Smooth muscle cell (in vitro differentiated cells): ENCODE results near the gene HEBP1. TPM values are rescaled to one million over a fixed set of nuclear protein-coding genes. Genes with fewer than 3 reads are reported as not detected.

Experiments
- DNase-seq: peaks from one replicate; lab custom pipeline; 2025; ENCODE audit not compliant: unreplicated experiment; lab: John Stamatoyannopoulos, UW
- H2AFZ ChIP-seq: fragments of 200-600 bp; sonication (generic); 2 replicates; pipeline ENCODE4 v1.6.0; 2016; ENCODE audit warnings: antibody characterized with exemption, low read depth, mild to moderate bottlenecking
- H3F3A ChIP-seq: fragments of 200-600 bp; sonication (generic); 2 replicates; pipeline ENCODE4 v1.6.0; 2017; ENCODE audit warnings: antibody characterized with exemption, low read depth
- H3K27ac ChIP-seq: fragments of 200-600 bp; sonication (generic); 2 replicates; pipeline ENCODE4 v1.5.1; 2016; ENCODE audit warnings: low read depth, mild to moderate bottlenecking
- H3K27me3 ChIP-seq: fragments of 200-600 bp; sonication (generic); 2 replicates; pipeline ENCODE4 v1.6.1; 2016; ENCODE audit warnings: low read depth, mild to moderate bottlenecking
- H3K36me3 ChIP-seq: fragments of 200-600 bp; sonication (generic); 2 replicates; pipeline ENCODE4 v1.5.1; 2016; ENCODE audit warnings: low read depth
- H3K4me1 ChIP-seq: fragments of 200-600 bp; sonication (generic); 2 replicates; pipeline ENCODE4 v1.5.1; 2016; ENCODE audit warnings: low read depth
- H3K4me2 ChIP-seq: fragments of 200-600 bp; sonication (generic); 2 replicates; pipeline ENCODE4 v1.6.0; 2016; ENCODE audit warnings: mild to moderate bottlenecking
- H3K4me3 ChIP-seq: fragments of 200-600 bp; sonication (generic); 2 replicates; pipeline ENCODE4 v1.5.1; 2016; ENCODE audit warnings: mild to moderate bottlenecking
- H3K79me2 ChIP-seq: fragments of 200-600 bp; sonication (generic); 2 replicates; pipeline ENCODE4 v1.6.0; 2016; ENCODE audit warnings: low read depth, mild to moderate bottlenecking
- H3K9ac ChIP-seq: fragments of 200-600 bp; sonication (generic); 2 replicates; pipeline ENCODE4 v1.6.0; 2016; ENCODE audit warnings: low read depth
- H3K9me3 ChIP-seq: fragments of 200-600 bp; sonication (generic); replicated peaks from 2 replicates; pipeline ENCODE4 v1.5.1; 2016; ENCODE audit warnings: low read depth
- H4K20me1 ChIP-seq: fragments of 200-600 bp; sonication (generic); 2 replicates; pipeline ENCODE4 v1.6.0; 2016; ENCODE audit warnings: low read depth
- WGBS: methylation state at CpG from one replicate; pipeline ENCODE4 v1.1.7; 2016; ENCODE audit warnings: low lambda C conversion rate; 5-methylcytosine and 5-hydroxymethylcytosine counted together
- polyA plus RNA-seq: library from polyadenylated mRNA; unstranded; fragments of >200 nt; fragmentation: Nextera tagmentation; extraction: Ambion mirVana; gene quantifications from 2 replicates; pipeline ENCODE4 v1.2.1, GENCODE V29; 2016
- total RNA-seq: library from RNA; depleted of rRNA; stranded (reverse); fragments of >200 nt; gene quantifications from 2 replicates; pipeline ENCODE4 v1.2.3, GENCODE V29; 2014
- TF ChIP-seq, protein P1 (sequence below): fragments of 200-600 bp; sonication (generic); IDR thresholded peaks from 2 replicates; pipeline ENCODE4 v1.5.1; 2017; ENCODE audit warnings: borderline replicate concordance, mild to moderate bottlenecking, antibody characterized with exemption; ENCODE audit not compliant: insufficient read depth, poor library complexity, severe bottlenecking

The HEBP1 gene
- total and polyA plus RNA-seq, 2 experiments from 2014 or later = 16.1 to 55.8 TPM

DNA sequence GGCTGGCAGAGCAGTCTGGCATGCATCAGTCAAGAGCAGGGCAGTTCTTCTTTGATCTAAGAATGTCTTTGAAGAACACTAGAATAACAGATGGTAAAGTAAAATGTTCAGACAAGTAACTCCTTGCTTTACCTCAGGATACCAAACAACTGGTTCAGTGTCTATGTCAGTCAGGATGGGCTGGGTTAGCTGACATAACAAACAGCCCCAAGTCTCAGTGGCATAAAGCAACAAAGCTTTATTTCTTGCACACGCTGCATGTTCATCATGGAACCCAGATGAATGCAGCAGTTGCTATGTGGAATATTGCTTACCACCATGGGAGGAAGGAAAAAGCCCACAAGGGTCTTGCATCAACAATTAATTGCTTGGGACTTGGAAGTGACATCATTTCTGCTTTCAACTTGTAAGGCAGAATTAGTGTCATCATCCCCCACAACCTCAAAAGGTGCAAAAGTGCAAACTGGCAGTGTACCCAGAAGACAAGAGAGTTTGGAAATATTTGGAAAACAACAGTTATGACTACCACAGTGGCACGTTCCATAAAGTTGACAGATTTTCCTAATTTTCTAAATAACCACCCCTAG lies 69.3 kb downstream of the HEBP1 start:
- Histone ChIP-seq H4K20me1 (no peaks in the 10 kb centered on the region), H3K9ac (no peak overlapping the region), H3K36me3 (no peaks in the 10 kb centered on the region), H2AFZ (no peak overlapping the region), H3K27me3 (no peaks in the 10 kb centered on the region), H3K4me1 (no peaks in the 10 kb centered on the region), H3K4me3 (no peak overlapping the region), H3F3A (no peaks in the 10 kb centered on the region), H3K79me2 (no peaks in the 10 kb centered on the region), H3K4me2 (no peak overlapping the region), H3K27ac (no peak overlapping the region), H3K9me3 (no peaks in the 10 kb centered on the region)
- DNase-seq = no peak
- TF ChIP-seq, protein P1, sequence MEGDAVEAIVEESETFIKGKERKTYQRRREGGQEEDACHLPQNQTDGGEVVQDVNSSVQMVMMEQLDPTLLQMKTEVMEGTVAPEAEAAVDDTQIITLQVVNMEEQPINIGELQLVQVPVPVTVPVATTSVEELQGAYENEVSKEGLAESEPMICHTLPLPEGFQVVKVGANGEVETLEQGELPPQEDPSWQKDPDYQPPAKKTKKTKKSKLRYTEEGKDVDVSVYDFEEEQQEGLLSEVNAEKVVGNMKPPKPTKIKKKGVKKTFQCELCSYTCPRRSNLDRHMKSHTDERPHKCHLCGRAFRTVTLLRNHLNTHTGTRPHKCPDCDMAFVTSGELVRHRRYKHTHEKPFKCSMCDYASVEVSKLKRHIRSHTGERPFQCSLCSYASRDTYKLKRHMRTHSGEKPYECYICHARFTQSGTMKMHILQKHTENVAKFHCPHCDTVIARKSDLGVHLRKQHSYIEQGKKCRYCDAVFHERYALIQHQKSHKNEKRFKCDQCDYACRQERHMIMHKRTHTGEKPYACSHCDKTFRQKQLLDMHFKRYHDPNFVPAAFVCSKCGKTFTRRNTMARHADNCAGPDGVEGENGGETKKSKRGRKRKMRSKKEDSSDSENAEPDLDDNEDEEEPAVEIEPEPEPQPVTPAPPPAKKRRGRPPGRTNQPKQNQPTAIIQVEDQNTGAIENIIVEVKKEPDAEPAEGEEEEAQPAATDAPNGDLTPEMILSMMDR = no peak
- WGBS = 84% methylated on average over 2 of the region's 2 CpGs

DNA sequence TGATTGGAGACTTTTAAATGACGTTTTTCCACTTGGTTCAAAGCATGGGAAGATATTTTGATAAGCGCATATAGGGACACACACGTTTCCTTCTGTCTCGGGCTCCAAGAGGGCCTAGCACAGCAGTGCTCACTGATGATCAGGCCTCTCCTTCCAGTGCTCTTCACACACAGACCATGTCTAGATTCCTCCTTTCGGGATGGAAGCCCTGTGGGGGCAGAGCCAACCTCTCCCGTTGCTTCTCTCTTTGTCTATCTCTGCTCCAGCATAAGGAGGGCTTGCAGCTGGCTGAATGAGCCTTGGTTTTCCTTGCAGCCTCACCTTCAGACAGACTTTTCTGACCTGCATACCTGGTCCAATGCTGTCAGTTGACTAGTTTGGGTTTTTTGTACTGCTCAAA lies 70.4 kb downstream of the HEBP1 start:
- 97% methylated on average over 6 of the region's 6 CpGs for WGBS
- no peak overlapping the region for H3K4me3 ChIP-seq
- no peak overlapping the region for H2AFZ ChIP-seq
- H3K4me1 ChIP-seq = no peaks in the 10 kb centered on the region
- no peaks in the 10 kb centered on the region for H3F3A ChIP-seq
- H3K27ac ChIP-seq = no peak overlapping the region
- no peaks in the 10 kb centered on the region for H3K36me3 ChIP-seq
- TF ChIP-seq, protein P1 = no peak
- no peaks in the 10 kb centered on the region for H3K9me3 ChIP-seq
- H3K79me2 ChIP-seq = no peaks in the 10 kb centered on the region
- H3K9ac ChIP-seq = no peak overlapping the region
- DNase-seq = no peak
- no peak overlapping the region for H3K4me2 ChIP-seq
- no peaks in the 10 kb centered on the region for H3K27me3 ChIP-seq
- no peaks in the 10 kb centered on the region for H4K20me1 ChIP-seq

DNA sequence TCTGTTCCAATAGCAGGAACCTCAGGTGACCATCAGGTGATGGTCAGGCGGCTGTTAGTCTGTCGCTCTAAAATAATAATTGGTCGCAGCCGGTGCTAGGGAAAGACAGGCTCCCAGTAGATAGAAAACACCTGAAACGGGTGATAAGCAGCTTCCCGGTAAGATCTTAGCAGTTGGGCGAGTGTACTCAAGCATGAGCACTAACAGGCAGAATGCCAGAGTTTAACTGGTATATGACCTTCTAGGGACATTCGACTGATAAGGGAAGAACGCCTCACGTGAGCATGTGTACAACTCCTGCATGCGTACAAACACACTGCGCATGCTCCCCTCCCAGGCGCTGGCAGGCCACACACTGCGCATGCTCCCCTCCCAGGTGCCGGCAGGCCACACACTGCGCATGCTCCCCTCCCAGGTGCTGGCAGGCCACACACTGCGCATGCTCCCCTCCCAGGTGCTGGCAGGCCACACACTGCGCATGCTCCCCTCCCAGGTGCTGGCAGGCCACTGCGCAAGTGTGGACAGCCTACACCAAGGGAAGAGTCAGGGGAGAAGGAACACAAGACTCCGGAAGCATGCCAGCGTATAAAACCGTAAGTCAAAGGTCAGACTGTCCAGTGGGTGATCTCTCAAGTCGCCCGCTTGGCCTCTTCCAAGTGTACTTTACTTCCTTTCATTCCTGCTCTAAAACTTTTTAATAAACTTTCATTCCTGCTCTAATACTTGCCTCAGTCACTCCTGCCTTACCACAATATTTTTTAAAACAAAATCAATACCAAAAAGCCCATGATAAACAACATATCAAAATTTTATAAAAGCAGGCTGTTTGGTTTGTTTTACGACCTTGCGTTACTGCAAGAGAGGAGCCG lies 72.6 kb downstream of the HEBP1 start:
- no peaks in the 10 kb centered on the region for H3K9me3 ChIP-seq
- H4K20me1 ChIP-seq = no peaks in the 10 kb centered on the region
- H3K79me2 ChIP-seq = no peaks in the 10 kb centered on the region
- DNase-seq = no peak
- H3F3A ChIP-seq = no peaks in the 10 kb centered on the region
- no peaks in the 10 kb centered on the region for H3K27me3 ChIP-seq
- WGBS = 95% methylated on average over 27 of the region's 27 CpGs
- TF ChIP-seq, protein P1 = no peak
- no peak overlapping the region for H3K4me2 ChIP-seq
- no peaks in the 10 kb centered on the region for H3K4me1 ChIP-seq
- no peak overlapping the region for H3K27ac ChIP-seq
- no peaks in the 10 kb centered on the region for H3K36me3 ChIP-seq
- H3K4me3 ChIP-seq = no peak overlapping the region
- no peak overlapping the region for H3K9ac ChIP-seq
- H2AFZ ChIP-seq = no peak overlapping the region
